ENCODE results near the gene C10orf143. TPM values are rescaled to one million over a fixed set of nuclear protein-coding genes. Genes with fewer than 3 reads are reported as not detected.

Gene C10orf143
- total RNA-seq, 1 donor from 2014 or later: 1.6 TPM

- no peaks in the 10 kb centered on the region for H3K4me1 ChIP-seq
- no peaks in the 10 kb centered on the region for H3F3A ChIP-seq (ENCODE audit: low read depth)
- no peak overlapping the region for H2AFZ ChIP-seq (replicated peaks)
- H3K4me1 Mint-ChIP-seq: no peaks in the 10 kb centered on the region
- no peaks in the 10 kb centered on the region for H4K20me1 ChIP-seq (ENCODE audit: low read depth)
- no peaks in the 10 kb centered on the region for H3K36me3 ChIP-seq
- H3K36me3 Mint-ChIP-seq: peaks cover 3% of the 10 kb centered on the region
- H3K9me3 Mint-ChIP-seq: peaks cover 10% of the 10 kb centered on the region
- H3K27me3 Mint-ChIP-seq (ENCODE audit: insufficient read depth, low read depth): peaks cover 12% of the 10 kb centered on the region
- no peak overlapping the region for H3K4me2 ChIP-seq
- H3K27ac Mint-ChIP-seq: no peak overlapping the region
- H3K4me3 ChIP-seq: no peak overlapping the region
- H3K79me2 ChIP-seq (ENCODE audit: low read depth): no peaks in the 10 kb centered on the region
- TF ChIP-seq, protein P1, sequence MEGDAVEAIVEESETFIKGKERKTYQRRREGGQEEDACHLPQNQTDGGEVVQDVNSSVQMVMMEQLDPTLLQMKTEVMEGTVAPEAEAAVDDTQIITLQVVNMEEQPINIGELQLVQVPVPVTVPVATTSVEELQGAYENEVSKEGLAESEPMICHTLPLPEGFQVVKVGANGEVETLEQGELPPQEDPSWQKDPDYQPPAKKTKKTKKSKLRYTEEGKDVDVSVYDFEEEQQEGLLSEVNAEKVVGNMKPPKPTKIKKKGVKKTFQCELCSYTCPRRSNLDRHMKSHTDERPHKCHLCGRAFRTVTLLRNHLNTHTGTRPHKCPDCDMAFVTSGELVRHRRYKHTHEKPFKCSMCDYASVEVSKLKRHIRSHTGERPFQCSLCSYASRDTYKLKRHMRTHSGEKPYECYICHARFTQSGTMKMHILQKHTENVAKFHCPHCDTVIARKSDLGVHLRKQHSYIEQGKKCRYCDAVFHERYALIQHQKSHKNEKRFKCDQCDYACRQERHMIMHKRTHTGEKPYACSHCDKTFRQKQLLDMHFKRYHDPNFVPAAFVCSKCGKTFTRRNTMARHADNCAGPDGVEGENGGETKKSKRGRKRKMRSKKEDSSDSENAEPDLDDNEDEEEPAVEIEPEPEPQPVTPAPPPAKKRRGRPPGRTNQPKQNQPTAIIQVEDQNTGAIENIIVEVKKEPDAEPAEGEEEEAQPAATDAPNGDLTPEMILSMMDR (IDR thresholded peaks at IDR 0.05): no peak
- no peak for TF ChIP-seq EZH2 (IDR thresholded peaks at IDR 0.05)
- no peak for TF ChIP-seq EZH2phosphoT487 (IDR thresholded peaks at IDR 0.05)
- H3K9me3 ChIP-seq (ENCODE audit: low read depth): no peaks in the 10 kb centered on the region
- no peaks in the 10 kb centered on the region for H3K27me3 ChIP-seq
- DNase-seq (ENCODE audit: low spot score): no peak
- no peak overlapping the region for H3K9ac ChIP-seq
- H3K4me3 Mint-ChIP-seq: no peak overlapping the region
- no peak overlapping the region for H3K27ac ChIP-seq
Measured at GRCh38 chr10:130072247-130072646, 38.4 kb downstream of the C10orf143 start.

GRCh38 chr10:130067893-130068292 is 42.7 kb downstream of the C10orf143 start:
- Histone ChIP-seq H2AFZ (replicated peaks) (no peak overlapping the region), H3K4me3 (no peak overlapping the region), H3K79me2 (ENCODE audit: low read depth) (no peaks in the 10 kb centered on the region), H4K20me1 (ENCODE audit: low read depth) (no peaks in the 10 kb centered on the region), H3K27me3 (no peaks in the 10 kb centered on the region), H3K27ac (no peak overlapping the region), H3K4me1 (no peaks in the 10 kb centered on the region), H3K9ac (no peak overlapping the region), H3K36me3 (no peaks in the 10 kb centered on the region), H3F3A (ENCODE audit: low read depth) (no peaks in the 10 kb centered on the region), H3K4me2 (no peak overlapping the region), H3K9me3 (ENCODE audit: low read depth) (no peaks in the 10 kb centered on the region)
- no peak for DNase-seq (ENCODE audit: low spot score)
- H3K36me3 Mint-ChIP-seq: peaks cover 5% of the 10 kb centered on the region
- no peaks in the 10 kb centered on the region for H3K4me1 Mint-ChIP-seq
- H3K27me3 Mint-ChIP-seq (ENCODE audit: insufficient read depth, low read depth): peaks cover 37% of the 10 kb centered on the region
- peaks cover 9% of the 10 kb centered on the region for H3K9me3 Mint-ChIP-seq
- H3K4me3 Mint-ChIP-seq: no peak overlapping the region
- TF ChIP-seq, protein P1 (IDR thresholded peaks at IDR 0.05): no peak
- TF ChIP-seq EZH2phosphoT487 (IDR thresholded peaks at IDR 0.05) (no peak), EZH2 (IDR thresholded peaks at IDR 0.05) (no peak)
- no peak overlapping the region for H3K27ac Mint-ChIP-seq

DNA sequence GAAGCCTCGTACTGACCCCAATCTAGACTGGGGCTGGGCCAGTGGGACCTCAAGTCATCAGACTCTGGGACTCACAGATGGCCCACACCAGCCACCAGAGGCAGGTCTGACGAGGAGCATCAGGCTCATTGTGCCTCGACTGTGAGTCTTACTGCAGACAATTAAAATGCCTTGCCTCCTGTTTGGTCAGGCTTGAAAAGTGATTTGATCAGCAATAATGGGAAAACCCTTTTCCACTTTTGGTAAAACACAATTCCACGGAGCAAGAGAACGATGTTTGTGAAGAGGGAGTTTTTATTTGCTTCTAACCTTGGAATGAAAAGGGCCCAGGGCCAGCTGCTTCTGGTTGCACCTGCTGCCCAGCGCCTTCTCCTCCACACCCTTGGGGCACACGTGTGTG is 43.9 kb downstream of the C10orf143 start:
- H3K9me3 Mint-ChIP-seq: peaks cover 2% of the 10 kb centered on the region

More for the DNA sequence above, 43.9 kb downstream of the C10orf143 start:
- no peaks in the 10 kb centered on the region for H3K27me3 ChIP-seq
- H4K20me1 ChIP-seq (ENCODE audit: low read depth): no peaks in the 10 kb centered on the region
- Mint-ChIP-seq H3K27me3 (ENCODE audit: insufficient read depth, low read depth) (peaks cover 46% of the 10 kb centered on the region), H3K36me3 (peaks cover 4% of the 10 kb centered on the region), H3K27ac (no peak overlapping the region), H3K4me3 (no peak overlapping the region), H3K4me1 (peaks cover under 1% of the 10 kb centered on the region)
- H2AFZ ChIP-seq (replicated peaks): no peak overlapping the region
- H3F3A ChIP-seq (ENCODE audit: low read depth): no peaks in the 10 kb centered on the region
- DNase-seq (ENCODE audit: low spot score): no peak
- H3K79me2 ChIP-seq (ENCODE audit: low read depth): no peaks in the 10 kb centered on the region
- no peaks in the 10 kb centered on the region for H3K9me3 ChIP-seq (ENCODE audit: low read depth)
- H3K36me3 ChIP-seq: no peaks in the 10 kb centered on the region
- no peaks in the 10 kb centered on the region for H3K4me1 ChIP-seq
- H3K9ac ChIP-seq: no peak overlapping the region
- TF ChIP-seq, protein P1 (IDR thresholded peaks at IDR 0.05): no peak
- TF ChIP-seq EZH2 (IDR thresholded peaks at IDR 0.05) (no peak), EZH2phosphoT487 (IDR thresholded peaks at IDR 0.05) (no peak)
- no peak overlapping the region for H3K4me2 ChIP-seq
- no peak overlapping the region for H3K27ac ChIP-seq
- no peak overlapping the region for H3K4me3 ChIP-seq
